Activated CD8-positive, alpha-beta memory T cell treated with anti-CD3 and anti-CD28 coated beads, Interleukin-2, amount 50 U/mL, for 1 hour (primary cell): Measurements from ENCODE around the gene RASL10A.
"Not testable (repeated sequence)": the region's sequence is repeated elsewhere in the genome, so short reads cannot be mapped to it uniquely, and the experiment has no call there.

Experiments used
- DNase-seq: peaks from one replicate; pipeline ENCODE4 v3.0.0-alpha.2; 2020; ENCODE audit errors: extremely low read depth

RASL10A gene, protein sequence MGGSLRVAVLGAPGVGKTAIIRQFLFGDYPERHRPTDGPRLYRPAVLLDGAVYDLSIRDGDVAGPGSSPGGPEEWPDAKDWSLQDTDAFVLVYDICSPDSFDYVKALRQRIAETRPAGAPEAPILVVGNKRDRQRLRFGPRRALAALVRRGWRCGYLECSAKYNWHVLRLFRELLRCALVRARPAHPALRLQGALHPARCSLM

DNA sequence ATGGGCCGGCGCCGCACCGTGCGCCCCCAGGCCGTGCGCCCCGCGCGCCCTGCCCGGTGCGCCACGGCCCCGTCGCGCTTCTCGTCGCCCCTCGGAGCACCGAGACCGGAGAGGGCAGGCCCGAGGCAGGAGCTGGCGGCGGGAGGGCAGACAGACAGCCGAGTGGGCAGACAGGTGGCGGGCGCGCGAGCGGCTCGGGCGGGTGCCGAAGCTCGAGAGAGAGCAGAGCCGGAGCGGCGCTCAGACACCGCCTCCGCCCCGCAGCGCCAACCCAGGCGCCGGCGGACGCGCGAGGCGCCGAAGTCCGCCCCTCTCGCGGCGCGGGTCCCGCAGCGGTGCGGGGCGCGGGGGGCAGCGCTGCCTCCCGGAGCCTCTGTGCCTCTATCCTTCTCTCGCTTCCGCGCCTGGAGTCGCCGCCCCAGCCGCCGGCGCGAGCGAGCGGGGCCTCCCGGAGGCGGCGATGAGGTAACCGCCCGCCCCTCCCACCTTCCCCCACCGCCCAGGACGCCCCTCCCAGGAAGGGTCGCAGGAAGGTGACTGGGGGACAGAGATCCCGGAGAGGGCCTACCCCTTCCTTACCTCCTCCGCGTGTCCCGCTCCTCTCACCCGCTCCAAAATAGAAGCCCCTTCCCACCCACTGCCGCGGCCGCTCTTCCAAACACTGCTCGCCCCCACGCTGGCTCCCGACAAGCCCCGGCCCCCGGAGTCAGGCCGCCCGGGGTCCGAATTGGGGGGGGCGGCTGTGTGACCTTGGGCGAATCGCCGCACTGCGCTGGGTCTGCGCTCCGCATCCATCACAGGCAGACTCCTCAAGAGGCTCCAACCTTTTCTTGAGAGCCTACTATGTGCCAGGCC is at the start of gene RASL10A:
RASL10A (minus strand) TSS at position 412 of the 855 bp plus-strand sequence. CDS start 451 bp downstream, outside the sequence.
- no peak for DNase-seq

DNA sequence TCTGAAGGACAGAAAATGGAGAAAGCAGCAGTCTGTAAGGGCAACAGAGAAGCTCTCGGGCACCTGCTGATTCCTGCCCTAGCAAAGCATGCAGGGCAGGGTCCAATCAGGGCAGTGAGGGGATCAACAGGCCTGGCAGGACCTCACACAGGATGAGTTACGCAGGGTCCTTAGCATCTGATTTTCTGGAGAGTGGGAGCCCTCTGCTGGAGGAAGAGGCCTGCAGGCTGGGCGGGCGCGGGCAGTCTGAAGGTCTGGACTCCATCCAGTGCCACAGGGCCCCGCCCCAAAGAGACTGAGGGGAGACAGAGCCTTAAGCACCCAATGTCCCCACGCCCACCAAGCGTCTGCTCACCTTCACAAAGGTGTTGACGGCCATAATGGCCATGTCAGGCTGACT is 44.0 kb upstream of the RASL10A start:
- DNase-seq = no peak

DNA sequence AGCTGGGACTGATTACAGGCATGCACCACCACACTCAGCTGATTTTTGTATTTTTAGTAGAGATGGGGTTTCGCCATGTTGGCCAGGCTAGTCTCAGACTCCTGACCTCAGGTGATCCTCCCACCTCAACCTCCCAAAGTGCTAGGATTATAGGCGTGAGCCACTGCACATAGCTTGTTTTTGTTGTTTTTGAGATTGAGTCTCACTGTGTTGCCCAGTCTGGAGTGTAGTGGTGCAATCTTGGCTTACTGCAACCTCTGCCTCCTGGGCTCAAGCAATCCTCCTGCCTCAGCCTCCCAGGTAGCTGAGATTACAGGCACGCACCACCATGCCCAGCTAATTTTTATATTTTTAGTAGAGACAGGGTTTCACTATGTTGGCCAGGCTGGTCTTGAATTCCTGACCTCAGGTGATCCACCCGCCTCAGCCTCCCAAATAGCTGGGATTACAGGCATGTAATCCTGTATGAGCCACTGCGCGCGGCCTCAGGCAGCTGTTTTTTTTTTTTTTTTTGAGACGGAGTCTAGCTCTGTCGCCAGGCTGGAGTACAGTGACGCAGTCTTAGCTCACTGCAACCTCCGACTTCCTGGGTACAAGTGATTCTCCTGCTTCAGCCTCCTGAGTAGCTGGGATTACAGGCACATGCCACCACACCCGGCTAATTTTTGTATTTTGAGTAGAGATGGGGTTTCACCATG is 41.8 kb upstream of the RASL10A start:
- not testable (repeated sequence) for DNase-seq

DNA sequence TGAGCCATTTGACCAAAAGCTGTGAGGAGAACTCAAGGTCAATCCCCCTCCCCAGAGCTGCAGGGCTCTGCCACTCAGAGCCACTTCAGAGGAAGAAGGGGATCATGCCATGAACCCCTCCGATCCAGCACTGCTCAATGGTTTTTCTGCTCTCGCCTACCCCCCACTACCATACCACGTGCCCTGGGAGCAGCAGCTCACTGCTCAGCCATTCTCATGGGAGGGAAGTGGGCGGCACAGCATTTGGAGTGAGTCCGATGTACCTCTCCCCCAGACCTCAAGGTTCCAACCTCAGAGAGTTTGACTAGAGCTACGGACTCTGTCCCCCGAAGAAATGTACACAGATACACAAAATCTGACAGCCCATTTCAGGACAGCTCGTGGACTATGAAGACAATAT is 38.4 kb upstream of the RASL10A start:
- no peak for DNase-seq

DNA sequence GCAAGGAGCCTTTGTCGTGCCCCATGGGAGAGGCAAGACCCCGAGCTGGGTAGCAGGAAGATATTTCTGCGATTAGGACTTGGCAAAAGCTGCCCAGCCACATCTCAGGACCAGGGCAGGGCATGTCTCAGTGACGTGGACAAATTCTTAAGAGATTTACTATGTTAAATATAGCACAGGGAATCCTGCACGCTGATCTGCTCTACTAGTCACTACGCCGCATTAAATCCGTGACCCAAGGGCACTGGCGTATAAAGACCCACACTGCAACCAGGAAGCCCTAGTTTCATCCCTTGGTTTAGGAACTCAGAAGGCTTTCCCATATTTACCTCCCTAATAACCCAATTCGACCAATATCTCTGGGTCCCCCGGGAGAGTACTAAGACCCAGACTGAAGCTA is 37.8 kb upstream of the RASL10A start:
- no peak for DNase-seq

DNA sequence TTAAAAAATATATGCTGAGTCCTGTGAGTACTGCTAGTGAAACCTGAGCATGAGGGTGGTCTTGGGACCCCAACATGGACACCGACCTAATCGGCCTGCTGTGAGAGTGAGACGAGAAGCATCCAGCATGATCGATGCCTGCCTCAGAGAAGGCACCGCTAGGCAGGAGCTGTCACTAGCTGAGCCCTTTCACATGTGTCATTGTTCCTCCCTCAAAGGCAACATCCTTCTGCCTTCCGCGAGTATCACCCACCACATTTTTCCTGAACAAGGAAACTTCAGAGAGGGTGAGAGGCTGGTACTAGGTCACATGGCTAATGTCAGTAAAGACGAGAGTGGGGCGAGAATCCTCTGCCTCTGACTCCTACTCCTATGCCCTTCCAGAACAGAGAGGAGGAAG is 37.3 kb upstream of the RASL10A start:
- no peak for DNase-seq

DNA sequence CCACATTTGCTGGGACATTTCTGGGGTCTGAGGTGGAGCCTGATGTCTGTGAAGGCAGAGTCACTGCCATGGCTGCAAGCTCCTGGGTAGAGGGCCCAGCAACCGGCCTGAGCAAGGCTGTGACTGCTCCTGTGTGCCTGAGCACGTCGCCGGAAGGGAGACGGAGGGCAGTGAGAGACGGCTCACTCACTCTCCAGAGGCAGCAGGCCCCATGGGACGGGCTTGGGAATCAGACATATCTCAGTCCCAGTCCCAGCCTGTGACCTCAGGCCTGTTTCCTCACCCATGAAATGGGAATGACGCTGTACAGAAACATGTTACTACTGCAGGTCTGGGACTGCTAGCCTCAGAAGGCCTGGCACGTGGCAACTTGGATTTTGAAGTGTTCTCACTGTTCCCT is 36.4 kb upstream of the RASL10A start:
- DNase-seq = no peak

DNA sequence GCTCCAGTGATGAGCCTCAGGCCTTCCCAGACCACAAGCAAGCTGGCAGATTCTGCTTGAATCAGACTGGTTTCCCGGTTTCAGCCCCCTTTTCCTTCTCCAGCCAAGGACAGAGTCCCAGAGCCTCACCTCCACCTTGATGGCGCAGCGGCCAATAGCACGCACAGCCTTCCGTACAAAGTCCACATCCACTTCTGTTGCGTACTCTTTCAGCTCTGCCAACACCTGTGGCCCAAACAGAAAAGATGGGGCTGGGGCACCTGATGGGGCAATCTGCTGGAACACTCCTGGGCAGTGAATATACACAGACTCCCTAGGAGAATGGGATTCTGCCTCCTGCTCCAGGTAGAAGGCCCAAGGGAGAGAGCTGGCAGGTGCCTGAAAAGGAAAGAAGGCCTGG is 35.5 kb upstream of the RASL10A start:
- no peak for DNase-seq

DNA sequence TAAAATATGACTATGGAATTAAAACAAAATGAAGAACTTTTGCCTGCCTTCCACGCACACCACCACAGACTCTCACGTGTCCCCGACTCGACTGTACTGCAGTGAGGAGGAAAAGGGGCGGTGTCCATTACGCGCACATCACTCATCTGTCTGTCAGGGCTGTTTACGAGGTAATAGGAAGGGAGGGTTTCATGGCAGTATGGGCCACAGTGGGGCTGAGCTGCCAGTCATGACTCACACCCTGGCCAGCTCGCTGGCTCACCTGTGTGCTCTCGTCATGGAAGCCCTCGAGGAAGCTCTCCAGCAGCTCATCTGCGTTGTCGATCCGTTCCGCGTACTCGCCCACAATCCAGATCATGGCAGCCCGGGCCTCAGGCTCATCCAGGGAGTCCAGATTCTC is 33.5 kb upstream of the RASL10A start:
- DNase-seq = no peak

DNA sequence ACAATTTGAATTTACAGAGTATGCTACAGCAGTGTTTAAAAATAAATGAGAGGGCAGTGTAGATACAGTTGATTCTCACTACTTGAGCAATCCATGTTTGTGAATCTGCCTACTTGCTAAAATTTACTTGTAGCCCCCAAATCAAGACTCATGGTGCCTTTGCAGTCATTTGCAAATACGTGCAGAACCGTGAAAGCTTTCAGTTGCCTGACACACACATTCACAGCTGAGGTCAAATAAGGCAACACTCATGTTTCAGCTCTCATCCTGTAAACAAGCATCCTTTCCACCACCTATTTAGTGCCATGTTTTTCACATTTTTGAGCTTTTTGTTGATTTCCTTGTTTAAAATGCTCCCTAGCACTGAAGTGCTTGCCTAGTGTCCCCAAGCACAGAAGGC is 32.5 kb upstream of the RASL10A start:
- DNase-seq = no peak

DNA sequence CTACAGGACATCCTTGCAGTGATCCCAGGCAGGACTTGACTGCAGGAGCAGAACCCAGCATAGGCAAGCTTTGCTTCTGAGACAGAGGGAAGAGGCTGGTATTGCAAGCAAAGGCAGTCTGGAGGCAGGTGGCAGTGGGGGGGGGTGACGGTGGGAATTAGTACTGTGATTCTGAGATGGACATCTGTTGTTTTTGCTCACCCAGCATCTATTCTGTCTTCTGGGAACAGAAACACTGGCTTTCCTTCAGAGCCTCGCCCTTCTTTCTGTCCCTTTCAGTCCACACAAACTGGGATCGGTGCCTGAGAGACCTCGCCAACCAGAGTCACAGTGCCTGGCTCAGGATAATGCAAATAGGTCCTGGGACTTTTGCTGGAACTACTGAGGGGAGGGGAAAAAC is 31.2 kb upstream of the RASL10A start:
- no peak for DNase-seq

DNA sequence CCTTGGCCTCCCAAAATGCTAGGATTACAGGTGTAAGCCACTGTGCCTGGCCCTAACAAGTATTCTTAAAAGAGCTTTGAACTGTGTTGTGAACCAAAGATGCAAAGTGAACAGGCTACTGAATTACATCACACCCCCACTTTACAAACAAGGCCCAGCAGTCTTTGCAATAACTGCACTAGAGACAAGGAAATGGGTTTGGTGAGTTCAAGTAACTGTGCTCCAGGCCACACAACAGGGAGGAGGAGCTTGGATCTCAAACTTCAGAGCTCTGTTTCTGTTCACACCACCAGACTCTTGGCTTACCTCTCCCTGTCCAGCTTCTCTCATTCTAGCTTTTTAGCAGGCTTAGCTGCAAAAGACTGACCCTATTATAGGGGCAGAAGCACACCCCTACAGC is 30.4 kb upstream of the RASL10A start:
- DNase-seq = no peak

DNA sequence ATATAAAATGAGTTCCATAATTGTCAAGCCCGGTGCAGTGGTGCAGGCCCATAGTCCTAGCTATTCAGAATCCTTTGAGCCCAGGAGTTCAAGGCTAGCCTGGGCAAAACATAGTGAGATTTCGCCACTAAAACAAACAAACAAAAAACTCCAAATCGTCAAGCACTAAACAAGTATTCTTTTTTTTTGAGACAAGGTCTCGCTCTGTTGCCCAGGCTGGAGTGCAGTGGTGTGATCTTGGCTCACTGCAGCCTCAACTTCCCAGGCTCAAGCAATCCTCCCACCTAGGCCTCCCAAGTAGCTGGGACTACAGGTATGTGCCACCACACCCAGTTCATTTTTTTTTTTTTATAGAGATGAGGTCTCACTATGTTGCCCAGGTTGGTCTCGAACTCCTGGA is 29.4 kb upstream of the RASL10A start:
- DNase-seq = not testable (repeated sequence)

DNA sequence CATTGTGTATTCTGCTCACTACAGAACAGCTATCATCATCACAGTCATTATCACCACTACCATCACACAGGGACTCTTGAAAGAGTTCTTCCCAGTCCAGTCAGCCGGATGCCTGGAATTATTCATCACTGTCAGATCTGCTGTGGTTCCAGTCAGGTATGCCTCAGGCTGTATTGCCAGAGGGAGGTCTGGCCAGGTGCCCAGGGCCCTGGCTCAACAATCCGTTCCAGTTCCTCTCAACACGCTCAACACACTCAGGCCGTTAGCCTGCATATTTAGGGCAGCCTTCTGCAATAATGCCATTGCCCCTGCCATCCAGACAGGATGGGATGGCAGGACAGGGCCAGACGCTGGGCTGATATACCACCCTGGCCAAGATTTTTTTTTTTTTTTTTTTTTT is 28.6 kb upstream of the RASL10A start:
- no peak for DNase-seq

DNA sequence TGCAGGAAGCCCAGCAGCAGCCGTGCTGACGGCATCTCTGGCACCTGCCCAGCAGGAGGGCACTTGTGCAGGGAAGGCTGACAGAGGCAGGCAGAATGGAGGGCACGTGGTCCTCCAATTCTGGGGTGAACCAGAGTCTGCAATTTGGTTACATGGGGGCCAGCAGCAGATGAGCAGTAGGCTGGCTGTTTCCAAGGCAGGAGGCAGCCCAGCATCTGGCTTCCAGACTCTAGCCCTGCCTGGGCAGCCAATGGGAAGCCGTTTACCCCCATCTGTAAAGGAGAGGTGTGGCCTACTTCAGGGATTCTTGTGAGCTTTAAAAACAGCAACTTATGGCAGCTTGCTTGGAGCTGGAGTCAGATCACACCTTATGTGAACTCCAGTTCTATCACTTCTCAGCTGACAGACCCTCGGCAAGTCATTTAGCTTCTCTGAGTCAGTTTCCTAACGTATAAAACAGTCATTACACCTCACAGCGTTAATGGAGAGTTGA is 27.9 kb upstream of the RASL10A start:
- DNase-seq = no peak

DNA sequence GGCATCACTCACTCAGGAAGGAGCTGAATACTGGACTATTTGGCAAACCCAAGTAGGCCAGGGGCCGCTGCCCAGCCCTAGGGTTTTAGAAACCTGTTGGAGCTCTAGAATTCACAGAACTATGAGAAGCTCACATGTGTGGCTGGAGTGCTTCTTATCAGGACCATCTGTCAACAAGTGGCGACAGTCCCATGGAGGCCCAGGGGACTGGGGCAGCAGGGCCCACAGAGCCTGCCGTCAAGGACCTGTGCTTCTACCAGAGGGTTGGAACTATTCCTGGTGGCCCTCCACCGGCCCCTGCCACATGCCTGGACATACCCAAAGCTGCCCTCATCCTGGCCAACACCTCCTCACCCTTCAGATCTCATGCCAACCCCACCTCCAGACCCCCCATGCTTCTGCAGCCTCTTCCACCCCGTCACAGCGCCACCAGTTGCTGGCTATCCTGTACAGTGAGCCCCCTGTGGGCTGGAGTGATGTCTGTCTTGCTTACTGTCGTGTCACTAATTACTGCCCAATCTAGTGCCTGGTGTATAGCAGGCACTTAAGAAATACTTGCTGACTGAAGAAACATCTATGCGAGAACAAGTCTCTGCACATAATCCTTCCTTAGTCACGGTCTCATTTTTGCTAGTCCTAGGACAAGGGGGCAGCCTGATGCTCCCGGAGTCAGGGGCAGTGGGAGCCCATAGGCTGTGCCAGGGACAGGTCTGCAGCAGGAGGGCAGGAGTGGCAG is 27.2 kb upstream of the RASL10A start:
- no peak for DNase-seq

DNA sequence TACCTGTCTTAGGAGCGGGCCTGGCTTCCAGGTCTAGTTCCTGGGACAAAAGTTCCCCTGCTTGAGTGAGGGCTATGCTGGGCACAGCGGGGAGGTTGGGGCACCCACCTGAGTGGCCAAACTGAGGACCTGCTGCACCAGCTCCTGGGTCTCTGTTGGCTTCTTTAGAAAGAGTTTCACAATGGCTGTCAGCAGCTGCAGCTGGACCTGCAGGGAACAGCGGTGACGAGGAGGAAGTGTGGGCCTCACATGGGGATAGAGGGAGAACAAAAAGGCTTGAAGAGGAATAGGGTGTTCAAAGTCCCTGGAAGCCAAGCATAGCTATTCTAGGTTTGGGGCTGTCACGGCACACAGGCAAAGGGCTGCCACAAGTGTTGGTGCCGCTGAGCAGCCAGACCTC is 26.7 kb upstream of the RASL10A start:
- DNase-seq = no peak

DNA sequence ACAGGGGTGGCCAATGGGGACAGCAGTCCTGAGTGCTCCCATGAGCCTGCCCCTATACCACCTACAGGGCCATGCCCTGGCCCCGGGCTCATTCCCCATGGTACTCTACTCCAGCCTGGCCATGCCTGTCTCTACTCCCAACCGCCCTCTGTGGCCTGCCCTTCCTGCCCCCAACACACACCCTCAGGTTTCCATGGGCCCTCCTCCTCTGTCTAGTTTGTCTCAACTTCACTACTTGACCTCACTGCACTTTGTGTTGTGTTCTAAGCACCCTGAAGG is 26.3 kb upstream of the RASL10A start:
- no peak for DNase-seq

DNA sequence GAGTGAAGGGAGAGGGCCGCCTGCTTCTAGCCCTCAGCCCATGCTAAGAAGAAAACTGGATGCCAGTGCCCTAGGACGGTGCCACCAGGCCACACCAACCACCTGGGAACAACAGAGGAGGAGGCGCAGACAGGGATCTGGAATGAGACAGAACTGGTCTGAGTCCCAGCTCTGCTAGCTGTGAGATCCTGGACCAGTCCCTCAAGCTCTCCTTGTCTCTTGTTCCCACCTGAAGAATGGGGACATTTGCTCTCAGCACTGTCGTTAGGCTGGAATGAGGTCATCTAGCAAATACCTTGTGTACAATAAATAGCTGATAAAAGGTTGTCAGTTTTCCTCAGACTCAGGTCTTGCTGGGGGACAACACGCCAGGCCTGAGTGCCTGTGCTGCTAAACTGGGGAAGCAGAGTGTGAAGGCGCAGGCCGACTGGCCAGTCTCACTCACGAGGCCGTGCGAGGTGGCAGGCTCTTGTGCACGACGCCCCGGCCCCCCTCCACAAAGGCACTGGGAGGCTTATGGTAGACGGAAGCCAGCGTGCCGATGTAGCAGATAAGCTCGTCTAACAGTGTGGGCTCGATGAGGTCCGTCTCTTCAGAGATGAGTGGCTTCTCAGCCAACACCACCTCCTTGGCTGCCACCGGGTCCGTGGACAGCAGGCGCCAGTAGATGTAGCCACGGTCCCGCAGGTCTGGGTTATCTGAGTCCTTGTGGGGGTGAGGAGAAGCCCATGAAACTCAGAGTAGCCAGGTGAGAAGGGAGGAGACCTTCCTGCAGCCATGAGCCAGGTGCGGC is 25.8 kb upstream of the RASL10A start:
- DNase-seq = no peak

DNA sequence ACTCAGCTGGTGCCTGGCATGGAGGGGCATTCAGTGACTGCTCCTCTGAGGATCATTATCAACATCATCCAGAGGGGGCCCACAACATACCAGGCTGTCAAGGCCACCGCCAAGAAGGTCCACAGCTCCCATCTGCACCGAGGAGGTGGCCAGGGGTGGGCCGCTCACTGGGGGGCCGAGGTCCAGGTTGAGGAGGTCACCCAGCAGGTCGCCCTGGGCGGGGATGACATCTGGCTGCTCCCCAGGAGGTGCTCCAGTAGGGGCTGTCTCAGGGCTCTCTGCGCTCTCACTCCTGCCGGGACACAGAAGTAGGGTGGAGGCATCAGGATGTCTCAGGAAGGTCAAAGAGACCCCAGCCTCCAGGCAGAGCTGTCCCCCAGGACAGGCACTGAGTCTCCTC is 25.1 kb upstream of the RASL10A start:
- DNase-seq = no peak
